ENCODE data around the gene USF3. TPM values are rescaled to one million over a fixed set of nuclear protein-coding genes. Genes with fewer than 3 reads are reported as not detected.

USF3 gene
- total and polyA plus RNA-seq, 2 of the 4 experiments (the other 2 are of a cell fraction) = 3.0 to 5.2 TPM

- no peak overlapping the region for H3K4ac ChIP-seq (ENCODE audit: low read depth, low read length)
- no peaks in the 10 kb centered on the region for H3K9me1 ChIP-seq (ENCODE audit: insufficient read depth, low read length)
- no peaks in the 10 kb centered on the region for H3K79me1 ChIP-seq (ENCODE audit: low read depth in 1 of 2, low read length in 2 of 2)
- no peak overlapping the region for H3K56ac ChIP-seq (ENCODE audit: extremely low read depth, insufficient read depth, low read length)
- H2BK20ac ChIP-seq (ENCODE audit: low read depth, low read length) = no peak overlapping the region
- H3K9me3 ChIP-seq (ENCODE audit: control insufficient read depth, insufficient read depth, low read length) = no peaks in the 10 kb centered on the region
- H2BK120ac ChIP-seq (ENCODE audit: low read depth, low read length) = no peak overlapping the region
- no peak overlapping the region for H2BK15ac ChIP-seq (ENCODE audit: low read depth, low read length)
- H4K5ac ChIP-seq (ENCODE audit: low read depth, low read length) = no peak overlapping the region
- H2BK5ac ChIP-seq (ENCODE audit: low read depth, low read length, poor library complexity, severe bottlenecking) = no peak overlapping the region
- POLR2A ChIA-PET (ENCODE audit: unreplicated experiment) = no interaction called here
- CTCF ChIA-PET = no interaction called here
- no peak for DNase-seq
- H4K20me1 ChIP-seq (ENCODE audit: insufficient read depth, low read length) = no peaks in the 10 kb centered on the region
- in situ Hi-C loops (cut with MboI; ENCODE audit: low sequenced_read_pairs) (loop anchor here (10.0 kb wide), 1 partner anchor 574 kb away; no protein-coding TSS in a partner anchor), dilution Hi-C loops (cut with HindIII; ENCODE audit: low sequenced_read_pairs, unreplicated experiment) (no loop called here), intact Hi-C loops (cut with micrococcal nuclease) (loop anchor here (10.0 kb wide), 2 partner anchors 894 to 984 kb away; partner anchors contain the start of gene CCDC80)
- H3K18ac ChIP-seq (ENCODE audit: low read depth, low read length) = no peak overlapping the region
- no peak overlapping the region for H3K23ac ChIP-seq (ENCODE audit: low read depth, low read length)
- no peak for TF ChIP-seq RAD21 (IDR thresholded peaks at IDR 0.05; ENCODE audit: low read length)
- no peak for TF ChIP-seq CHD1 (IDR thresholded peaks at IDR 0.05; ENCODE audit: low read depth, low read length)
- TF ChIP-seq BHLHE40 (IDR thresholded peaks at IDR 0.05; ENCODE audit: low read depth, low read length) = no peak
- TF ChIP-seq MAFK (IDR thresholded peaks at IDR 0.05; ENCODE audit: low read depth, low read length) = no peak
- TF ChIP-seq, protein P1, sequence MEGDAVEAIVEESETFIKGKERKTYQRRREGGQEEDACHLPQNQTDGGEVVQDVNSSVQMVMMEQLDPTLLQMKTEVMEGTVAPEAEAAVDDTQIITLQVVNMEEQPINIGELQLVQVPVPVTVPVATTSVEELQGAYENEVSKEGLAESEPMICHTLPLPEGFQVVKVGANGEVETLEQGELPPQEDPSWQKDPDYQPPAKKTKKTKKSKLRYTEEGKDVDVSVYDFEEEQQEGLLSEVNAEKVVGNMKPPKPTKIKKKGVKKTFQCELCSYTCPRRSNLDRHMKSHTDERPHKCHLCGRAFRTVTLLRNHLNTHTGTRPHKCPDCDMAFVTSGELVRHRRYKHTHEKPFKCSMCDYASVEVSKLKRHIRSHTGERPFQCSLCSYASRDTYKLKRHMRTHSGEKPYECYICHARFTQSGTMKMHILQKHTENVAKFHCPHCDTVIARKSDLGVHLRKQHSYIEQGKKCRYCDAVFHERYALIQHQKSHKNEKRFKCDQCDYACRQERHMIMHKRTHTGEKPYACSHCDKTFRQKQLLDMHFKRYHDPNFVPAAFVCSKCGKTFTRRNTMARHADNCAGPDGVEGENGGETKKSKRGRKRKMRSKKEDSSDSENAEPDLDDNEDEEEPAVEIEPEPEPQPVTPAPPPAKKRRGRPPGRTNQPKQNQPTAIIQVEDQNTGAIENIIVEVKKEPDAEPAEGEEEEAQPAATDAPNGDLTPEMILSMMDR (conservative IDR thresholded peaks at IDR 0.05; ENCODE audit: low read depth, low read length) = no peak
- TF ChIP-seq RCOR1 (IDR thresholded peaks at IDR 0.05; ENCODE audit: insufficient replicate concordance, low read length) = no peak
- TF ChIP-seq CEBPB (IDR thresholded peaks at IDR 0.05; ENCODE audit: low read depth, low read length) = no peak
- TF ChIP-seq ELK1 (IDR thresholded peaks at IDR 0.05; ENCODE audit: borderline replicate concordance, low read depth, low read length) = no peak
- no peak for TF ChIP-seq USF2 (IDR thresholded peaks at IDR 0.05; ENCODE audit: low read depth, low read length)
- TF ChIP-seq SMC3 (IDR thresholded peaks at IDR 0.05; ENCODE audit: low read depth, low read length) = no peak
- no peak for TF ChIP-seq NFE2L2 (IDR thresholded peaks at IDR 0.05; ENCODE audit: low read depth, low read length)
- TF ChIP-seq RFX5 (IDR thresholded peaks at IDR 0.05; ENCODE audit: low read depth, low read length) = no peak
- no peak for TF ChIP-seq MAZ (IDR thresholded peaks at IDR 0.05; ENCODE audit: borderline replicate concordance, low read depth, low read length)
- H2AK5ac ChIP-seq (ENCODE audit: low read depth, low read length) = no peak overlapping the region
- no peaks in the 10 kb centered on the region for H3K36me3 ChIP-seq (ENCODE audit: control insufficient read depth, insufficient read depth, low read length)
- no TSS peak for BruUV-seq (replicated peaks)
- no peak overlapping the region for H4K8ac ChIP-seq (ENCODE audit: low read depth in 2 of 2, low read length in 2 of 2)
- H3K4me2 ChIP-seq (ENCODE audit: low read depth, low read length) = no peak overlapping the region
- no peak for ATAC-seq (ENCODE audit: low read depth)
- H3K4me1 ChIP-seq (ENCODE audit: control insufficient read depth, insufficient read depth, low read length) = peaks cover 2% of the 10 kb centered on the region; the same call in 1 of the 2 replicates
- no peak overlapping the region for H2AK9ac ChIP-seq (replicated peaks; ENCODE audit: low read depth, low read length, poor library complexity)
- no peak overlapping the region for H3K14ac ChIP-seq (replicated peaks; ENCODE audit: low read depth, low read length)
- H3K27me3 ChIP-seq (ENCODE audit: control insufficient read depth, insufficient read depth, low read length) = peaks cover 12% of the 10 kb centered on the region
- WGBS, 2 experiments (ENCODE audit: extremely low coverage in 2 of 2, insufficient read length in 1 of 2) = 67% methylated on average over 2 of the region's 2 CpGs; no CpG with 5 or more reads in 1 of the 2 experiments
- no peak overlapping the region for H3K9ac ChIP-seq (ENCODE audit: low read depth, low read length)
- no peak overlapping the region for H3K27ac ChIP-seq (ENCODE audit: insufficient read depth, low read length)
- no peak overlapping the region for H3K4me3 ChIP-seq (ENCODE audit: insufficient read depth, low read depth, low read length)
- no peak overlapping the region for H4K91ac ChIP-seq (ENCODE audit: insufficient read depth, low read depth, low read length)
- H2AFZ ChIP-seq (replicated peaks; ENCODE audit: low read length, poor library complexity) = no peak overlapping the region
These were observed 68.1 kb downstream of the USF3 start for GRCh38 chr3:113628316-113628715.
